ENCODE results near the gene LAMA5. TPM values are rescaled to one million over a fixed set of nuclear protein-coding genes. Genes with fewer than 3 reads are reported as not detected.

Gene LAMA5
- total and polyA plus RNA-seq, 2 experiments from 2014 or later = 162 to 168 TPM

- H3K36me3 ChIP-seq = no peaks in the 10 kb centered on the region
- H3K4me3 ChIP-seq = no peak overlapping the region
- H3K4me1 ChIP-seq (ENCODE audit: low read depth) = no peaks in the 10 kb centered on the region
- no peaks in the 10 kb centered on the region for H3K9me3 ChIP-seq (ENCODE audit: low read depth)
- H3K27ac ChIP-seq = no peak overlapping the region
- H3K27me3 ChIP-seq = no peaks in the 10 kb centered on the region
- TF ChIP-seq CTCF (IDR thresholded peaks at IDR 0.05; ENCODE audit: low read depth, low read length) = no peak
- DNase-seq (ENCODE audit: low read depth in 1 of 2, low spot score in 1 of 2) = no peak
These were observed 27.4 kb upstream of the LAMA5 start for GRCh38 chr20:62394248-62395245.

- no peaks in the 10 kb centered on the region for H3K27me3 ChIP-seq
- no peak overlapping the region for H3K27ac ChIP-seq
- H3K9me3 ChIP-seq (ENCODE audit: low read depth) = no peaks in the 10 kb centered on the region
- no peak for TF ChIP-seq CTCF (IDR thresholded peaks at IDR 0.05; ENCODE audit: low read depth, low read length)
- H3K36me3 ChIP-seq = no peaks in the 10 kb centered on the region
- no peak for DNase-seq (ENCODE audit: low read depth in 1 of 2, low spot score in 1 of 2)
- no peak overlapping the region for H3K4me3 ChIP-seq
- H3K4me1 ChIP-seq (ENCODE audit: low read depth) = no peaks in the 10 kb centered on the region
These were observed 26.7 kb upstream of the LAMA5 start for GRCh38 chr20:62393830-62394229.

GRCh38 chr20:62393335-62393665 lies 26.2 kb upstream of the LAMA5 start:
- H3K36me3 ChIP-seq = no peaks in the 10 kb centered on the region

GRCh38 chr20:62392621-62393334 lies 25.7 kb upstream of the LAMA5 start:
- Histone ChIP-seq H3K27me3 (no peaks in the 10 kb centered on the region), H3K36me3 (no peaks in the 10 kb centered on the region), H3K4me3 (no peak overlapping the region), H3K4me1 (ENCODE audit: low read depth) (peaks cover 3% of the 10 kb centered on the region), H3K9me3 (ENCODE audit: low read depth) (no peaks in the 10 kb centered on the region), H3K27ac (no peak overlapping the region)
- no peak for DNase-seq (ENCODE audit: low read depth in 1 of 2, low spot score in 1 of 2)
- no peak for TF ChIP-seq CTCF (IDR thresholded peaks at IDR 0.05; ENCODE audit: low read depth, low read length)

More at GRCh38 chr20:62393335-62393665, 26.2 kb upstream of the LAMA5 start:
- no peaks in the 10 kb centered on the region for H3K27me3 ChIP-seq
- H3K4me1 ChIP-seq (ENCODE audit: low read depth) = no peaks in the 10 kb centered on the region
- H3K27ac ChIP-seq = no peak overlapping the region
- no peak for TF ChIP-seq CTCF (IDR thresholded peaks at IDR 0.05; ENCODE audit: low read depth, low read length)
- H3K9me3 ChIP-seq (ENCODE audit: low read depth) = no peaks in the 10 kb centered on the region
- H3K4me3 ChIP-seq = no peak overlapping the region
- no peak for DNase-seq (ENCODE audit: low read depth in 1 of 2, low spot score in 1 of 2)

GRCh38 chr20:62392077-62392418 lies 24.9 kb upstream of the LAMA5 start:
- H3K27ac ChIP-seq = no peak overlapping the region
- no peaks in the 10 kb centered on the region for H3K27me3 ChIP-seq
- no peaks in the 10 kb centered on the region for H3K36me3 ChIP-seq
- H3K4me1 ChIP-seq (ENCODE audit: low read depth) = peaks cover 6% of the 10 kb centered on the region
- no peak for DNase-seq (ENCODE audit: low read depth in 1 of 2, low spot score in 1 of 2)
- no peak overlapping the region for H3K4me3 ChIP-seq
- H3K9me3 ChIP-seq (ENCODE audit: low read depth) = no peaks in the 10 kb centered on the region
- TF ChIP-seq CTCF (IDR thresholded peaks at IDR 0.05; ENCODE audit: low read depth, low read length) = no peak
